Measurements from ENCODE around the gene PTOV1. TPM values are rescaled to one million over a fixed set of nuclear protein-coding genes. Genes with fewer than 3 reads are reported as not detected.

The PTOV1 gene
- total and polyA plus RNA-seq, 2 experiments from 2014 or later, result 114 to 294 TPM

GRCh38 chr19:49906879-49907564 lies 56.1 kb downstream of the PTOV1 start:
- H4K20me1 ChIP-seq (ENCODE audit: insufficient read depth, poor library complexity, severe bottlenecking), result no peaks in the 10 kb centered on the region
- no peak overlapping the region for H3K4me3 ChIP-seq
- H2AFZ ChIP-seq, result no peak overlapping the region
- 96% methylated on average over 15 of the region's 16 CpGs for WGBS (ENCODE audit: low lambda C conversion rate, missing lambda C conversion rate)
- no peaks in the 10 kb centered on the region for H3K9me2 ChIP-seq (replicated peaks; ENCODE audit: insufficient read depth)
- H3K9me3 ChIP-seq (ENCODE audit: low read depth), result no peaks in the 10 kb centered on the region
- no peak for DNase-seq (ENCODE audit: low spot score)
- no peaks in the 10 kb centered on the region for H3K79me2 ChIP-seq
- H3K4me2 ChIP-seq, result no peak overlapping the region
- H3K27ac ChIP-seq, result no peak overlapping the region
- H3K4me1 ChIP-seq (ENCODE audit: insufficient read depth), result no peaks in the 10 kb centered on the region
- no peaks in the 10 kb centered on the region for H3K36me3 ChIP-seq (replicated peaks; ENCODE audit: insufficient read depth, low read depth)
- H3K27me3 ChIP-seq, result no peaks in the 10 kb centered on the region
- TF ChIP-seq EZH2phosphoT487 (IDR thresholded peaks at IDR 0.05; ENCODE audit: low read depth, severe bottlenecking, unreplicated experiment), result no peak
- TF ChIP-seq EZH2 (IDR thresholded peaks at IDR 0.05; ENCODE audit: borderline replicate concordance), result no peak
- no peak for TF ChIP-seq CTCF (IDR thresholded peaks at IDR 0.05; ENCODE audit: poor library complexity)

GRCh38 chr19:49907745-49908446 lies 56.9 kb downstream of the PTOV1 start:
- no peak overlapping the region for H3K27ac ChIP-seq
- no peaks in the 10 kb centered on the region for H3K9me3 ChIP-seq (ENCODE audit: low read depth)
- no peaks in the 10 kb centered on the region for H3K27me3 ChIP-seq
- DNase-seq (ENCODE audit: low spot score), result no peak
- no peak for TF ChIP-seq EZH2 (IDR thresholded peaks at IDR 0.05; ENCODE audit: borderline replicate concordance)
- TF ChIP-seq EZH2phosphoT487 (IDR thresholded peaks at IDR 0.05; ENCODE audit: low read depth, severe bottlenecking, unreplicated experiment), result no peak
- TF ChIP-seq CTCF (IDR thresholded peaks at IDR 0.05; ENCODE audit: poor library complexity), result no peak
- H3K36me3 ChIP-seq (replicated peaks; ENCODE audit: insufficient read depth, low read depth), result no peaks in the 10 kb centered on the region
- no peak overlapping the region for H2AFZ ChIP-seq
- H3K9me2 ChIP-seq (replicated peaks; ENCODE audit: insufficient read depth), result no peaks in the 10 kb centered on the region
- no peak overlapping the region for H3K4me2 ChIP-seq
- no peak overlapping the region for H3K4me3 ChIP-seq
- over 99% methylated on average over 23 of the region's 23 CpGs for WGBS (ENCODE audit: low lambda C conversion rate, missing lambda C conversion rate)
- no peaks in the 10 kb centered on the region for H3K79me2 ChIP-seq
- H4K20me1 ChIP-seq (ENCODE audit: insufficient read depth, poor library complexity, severe bottlenecking), result no peaks in the 10 kb centered on the region
- H3K4me1 ChIP-seq (ENCODE audit: insufficient read depth), result peaks cover 3% of the 10 kb centered on the region

- Histone ChIP-seq H3K9me2 (replicated peaks; ENCODE audit: insufficient read depth) (no peaks in the 10 kb centered on the region), H3K4me2 (no peak overlapping the region), H3K9me3 (ENCODE audit: low read depth) (no peaks in the 10 kb centered on the region), H3K27ac (no peak overlapping the region), H3K36me3 (replicated peaks; ENCODE audit: insufficient read depth, low read depth) (no peaks in the 10 kb centered on the region), H3K4me3 (no peak overlapping the region), H3K79me2 (no peaks in the 10 kb centered on the region), H3K4me1 (ENCODE audit: insufficient read depth) (peaks cover 10% of the 10 kb centered on the region), H3K27me3 (no peaks in the 10 kb centered on the region), H4K20me1 (ENCODE audit: insufficient read depth, poor library complexity, severe bottlenecking) (no peaks in the 10 kb centered on the region), H2AFZ (no peak overlapping the region)
- WGBS (ENCODE audit: low lambda C conversion rate, missing lambda C conversion rate), result 97% methylated on average over 37 of the region's 37 CpGs
- no peak for DNase-seq (ENCODE audit: low spot score)
- TF ChIP-seq EZH2phosphoT487 (IDR thresholded peaks at IDR 0.05; ENCODE audit: low read depth, severe bottlenecking, unreplicated experiment), result no peak
- TF ChIP-seq CTCF (IDR thresholded peaks at IDR 0.05; ENCODE audit: poor library complexity), result no peak
- TF ChIP-seq EZH2 (IDR thresholded peaks at IDR 0.05; ENCODE audit: borderline replicate concordance), result no peak
Measured at GRCh38 chr19:49908480-49909420, 57.8 kb downstream of the PTOV1 start.
